ENCODE data around the gene PPM1J. TPM values are rescaled to one million over a fixed set of nuclear protein-coding genes. Genes with fewer than 3 reads are reported as not detected.

PPM1J gene
- total and polyA plus RNA-seq, 2 of the 13 experiments (the other 11 are each of a cell fraction or from before 2014, with no cell fraction given), result 0.07 to 0.22 TPM

DNA sequence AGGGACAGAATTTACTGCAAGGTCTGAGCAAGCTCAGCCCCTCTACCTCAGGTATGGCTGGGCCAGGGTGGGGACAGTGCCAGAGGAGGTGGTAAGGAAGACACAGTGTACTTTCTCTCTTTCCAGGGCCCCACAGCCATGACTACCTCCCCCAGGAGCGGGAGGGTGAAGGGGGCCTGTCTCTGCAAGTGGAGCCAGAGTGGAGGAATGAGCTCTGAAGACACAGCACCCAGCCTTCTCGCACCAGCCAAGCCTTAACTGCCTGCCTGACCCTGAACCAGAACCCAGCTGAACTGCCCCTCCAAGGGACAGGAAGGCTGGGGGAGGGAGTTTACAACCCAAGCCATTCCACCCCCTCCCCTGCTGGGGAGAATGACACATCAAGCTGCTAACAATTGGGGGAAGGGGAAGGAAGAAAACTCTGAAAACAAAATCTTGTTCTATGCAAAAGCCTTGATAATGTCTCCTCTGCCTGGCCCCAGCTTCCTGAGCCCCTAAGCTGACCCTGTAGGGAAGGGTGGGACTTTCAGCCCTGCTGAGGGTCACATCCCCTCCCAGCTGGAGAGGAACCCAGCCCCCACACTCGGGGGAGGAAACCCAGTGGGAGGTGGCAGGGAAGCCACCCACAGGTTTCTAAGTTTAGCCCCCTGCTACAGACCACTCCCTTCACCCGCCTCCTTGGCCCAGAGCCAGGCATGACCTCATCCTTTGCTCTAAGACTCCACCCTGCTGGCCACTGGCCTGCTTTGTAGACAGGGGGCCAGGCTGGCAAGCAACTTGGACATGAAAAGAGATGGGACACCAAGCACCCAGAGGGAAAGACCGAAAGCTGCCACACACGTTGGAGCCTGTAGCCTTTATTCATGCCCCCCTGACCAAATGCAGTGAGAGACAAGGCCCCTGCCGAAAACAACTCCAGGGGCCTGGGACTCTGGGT lies 14.6 kb downstream of the PPM1J start (continued):
- TF ChIP-seq, protein P1, sequence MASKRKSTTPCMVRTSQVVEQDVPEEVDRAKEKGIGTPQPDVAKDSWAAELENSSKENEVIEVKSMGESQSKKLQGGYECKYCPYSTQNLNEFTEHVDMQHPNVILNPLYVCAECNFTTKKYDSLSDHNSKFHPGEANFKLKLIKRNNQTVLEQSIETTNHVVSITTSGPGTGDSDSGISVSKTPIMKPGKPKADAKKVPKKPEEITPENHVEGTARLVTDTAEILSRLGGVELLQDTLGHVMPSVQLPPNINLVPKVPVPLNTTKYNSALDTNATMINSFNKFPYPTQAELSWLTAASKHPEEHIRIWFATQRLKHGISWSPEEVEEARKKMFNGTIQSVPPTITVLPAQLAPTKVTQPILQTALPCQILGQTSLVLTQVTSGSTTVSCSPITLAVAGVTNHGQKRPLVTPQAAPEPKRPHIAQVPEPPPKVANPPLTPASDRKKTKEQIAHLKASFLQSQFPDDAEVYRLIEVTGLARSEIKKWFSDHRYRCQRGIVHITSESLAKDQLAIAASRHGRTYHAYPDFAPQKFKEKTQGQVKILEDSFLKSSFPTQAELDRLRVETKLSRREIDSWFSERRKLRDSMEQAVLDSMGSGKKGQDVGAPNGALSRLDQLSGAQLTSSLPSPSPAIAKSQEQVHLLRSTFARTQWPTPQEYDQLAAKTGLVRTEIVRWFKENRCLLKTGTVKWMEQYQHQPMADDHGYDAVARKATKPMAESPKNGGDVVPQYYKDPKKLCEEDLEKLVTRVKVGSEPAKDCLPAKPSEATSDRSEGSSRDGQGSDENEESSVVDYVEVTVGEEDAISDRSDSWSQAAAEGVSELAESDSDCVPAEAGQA (IDR thresholded peaks at IDR 0.05; ENCODE audit: low read depth), result no peak
- TF ChIP-seq, protein P1 (CRISPR knock-in tag; IDR thresholded peaks at IDR 0.05; ENCODE audit: borderline replicate concordance), result no peak
- no peak for TF ChIP-seq DNMT3B (CRISPR knock-in tag; conservative IDR thresholded peaks at IDR 0.05)
- no peak for TF ChIP-seq NCOA5 (CRISPR knock-in tag; IDR thresholded peaks at IDR 0.05)
- TF ChIP-seq, protein P2, sequence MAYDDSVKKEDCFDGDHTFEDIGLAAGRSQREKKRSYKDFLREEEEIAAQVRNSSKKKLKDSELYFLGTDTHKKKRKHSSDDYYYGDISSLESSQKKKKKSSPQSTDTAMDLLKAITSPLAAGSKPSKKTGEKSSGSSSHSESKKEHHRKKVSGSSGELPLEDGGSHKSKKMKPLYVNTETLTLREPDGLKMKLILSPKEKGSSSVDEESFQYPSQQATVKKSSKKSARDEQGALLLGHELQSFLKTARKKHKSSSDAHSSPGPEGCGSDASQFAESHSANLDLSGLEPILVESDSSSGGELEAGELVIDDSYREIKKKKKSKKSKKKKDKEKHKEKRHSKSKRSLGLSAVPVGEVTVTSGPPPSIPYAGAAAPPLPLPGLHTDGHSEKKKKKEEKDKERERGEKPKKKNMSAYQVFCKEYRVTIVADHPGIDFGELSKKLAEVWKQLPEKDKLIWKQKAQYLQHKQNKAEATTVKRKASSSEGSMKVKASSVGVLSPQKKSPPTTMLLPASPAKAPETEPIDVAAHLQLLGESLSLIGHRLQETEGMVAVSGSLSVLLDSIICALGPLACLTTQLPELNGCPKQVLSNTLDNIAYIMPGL (CRISPR knock-in tag; IDR thresholded peaks at IDR 0.05; ENCODE audit: borderline replicate concordance in 1 of 2, low read depth in 1 of 2), result no peak
- TF ChIP-seq, protein P3, sequence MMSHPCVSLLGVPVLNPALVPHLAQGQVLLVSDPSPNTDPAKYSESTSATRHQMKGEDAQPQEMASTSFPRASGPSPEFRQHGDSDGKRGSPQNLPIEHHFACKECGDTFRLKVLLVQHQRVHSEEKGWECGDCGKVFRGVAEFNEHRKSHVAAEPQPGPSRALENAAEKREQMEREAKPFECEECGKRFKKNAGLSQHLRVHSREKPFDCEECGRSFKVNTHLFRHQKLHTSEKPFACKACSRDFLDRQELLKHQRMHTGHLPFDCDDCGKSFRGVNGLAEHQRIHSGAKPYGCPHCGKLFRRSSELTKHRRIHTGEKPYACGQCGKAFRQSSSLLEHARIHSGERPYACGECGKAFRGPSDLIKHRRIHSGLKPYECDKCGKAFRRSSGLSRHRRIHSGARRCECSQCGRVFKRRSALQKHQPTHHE (CRISPR knock-in tag; IDR thresholded peaks at IDR 0.05; ENCODE audit: borderline replicate concordance), result no peak
- TF ChIP-seq, protein P4, sequence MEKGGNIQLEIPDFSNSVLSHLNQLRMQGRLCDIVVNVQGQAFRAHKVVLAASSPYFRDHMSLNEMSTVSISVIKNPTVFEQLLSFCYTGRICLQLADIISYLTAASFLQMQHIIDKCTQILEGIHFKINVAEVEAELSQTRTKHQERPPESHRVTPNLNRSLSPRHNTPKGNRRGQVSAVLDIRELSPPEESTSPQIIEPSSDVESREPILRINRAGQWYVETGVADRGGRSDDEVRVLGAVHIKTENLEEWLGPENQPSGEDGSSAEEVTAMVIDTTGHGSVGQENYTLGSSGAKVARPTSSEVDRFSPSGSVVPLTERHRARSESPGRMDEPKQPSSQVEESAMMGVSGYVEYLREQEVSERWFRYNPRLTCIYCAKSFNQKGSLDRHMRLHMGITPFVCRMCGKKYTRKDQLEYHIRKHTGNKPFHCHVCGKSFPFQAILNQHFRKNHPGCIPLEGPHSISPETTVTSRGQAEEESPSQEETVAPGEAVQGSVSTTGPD (CRISPR knock-in tag; IDR thresholded peaks at IDR 0.05), result no peak
- TF ChIP-seq, protein P5, sequence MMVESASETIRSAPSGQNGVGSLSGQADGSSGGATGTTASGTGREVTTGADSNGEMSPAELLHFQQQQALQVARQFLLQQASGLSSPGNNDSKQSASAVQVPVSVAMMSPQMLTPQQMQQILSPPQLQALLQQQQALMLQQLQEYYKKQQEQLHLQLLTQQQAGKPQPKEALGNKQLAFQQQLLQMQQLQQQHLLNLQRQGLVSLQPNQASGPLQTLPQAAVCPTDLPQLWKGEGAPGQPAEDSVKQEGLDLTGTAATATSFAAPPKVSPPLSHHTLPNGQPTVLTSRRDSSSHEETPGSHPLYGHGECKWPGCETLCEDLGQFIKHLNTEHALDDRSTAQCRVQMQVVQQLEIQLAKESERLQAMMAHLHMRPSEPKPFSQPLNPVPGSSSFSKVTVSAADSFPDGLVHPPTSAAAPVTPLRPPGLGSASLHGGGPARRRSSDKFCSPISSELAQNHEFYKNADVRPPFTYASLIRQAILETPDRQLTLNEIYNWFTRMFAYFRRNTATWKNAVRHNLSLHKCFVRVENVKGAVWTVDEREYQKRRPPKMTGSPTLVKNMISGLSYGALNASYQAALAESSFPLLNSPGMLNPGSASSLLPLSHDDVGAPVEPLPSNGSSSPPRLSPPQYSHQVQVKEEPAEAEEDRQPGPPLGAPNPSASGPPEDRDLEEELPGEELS (CRISPR knock-in tag; IDR thresholded peaks at IDR 0.05), result no peak; the same call in 1 of the 2 replicates
- peak; percentile 64; the same call in 1 of the 2 replicates for TF ChIP-seq ZNF607 (CRISPR knock-in tag; IDR thresholded peaks at IDR 0.05; ENCODE audit: borderline replicate concordance)
- no peak for TF ChIP-seq AKAP8 (CRISPR knock-in tag; IDR thresholded peaks at IDR 0.05)
- TF ChIP-seq, protein P6, sequence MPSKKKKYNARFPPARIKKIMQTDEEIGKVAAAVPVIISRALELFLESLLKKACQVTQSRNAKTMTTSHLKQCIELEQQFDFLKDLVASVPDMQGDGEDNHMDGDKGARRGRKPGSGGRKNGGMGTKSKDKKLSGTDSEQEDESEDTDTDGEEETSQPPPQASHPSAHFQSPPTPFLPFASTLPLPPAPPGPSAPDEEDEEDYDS (CRISPR knock-in tag; IDR thresholded peaks at IDR 0.05), result peak; percentile 25; the same call in 1 of the 2 replicates
- no peak for TF ChIP-seq ZNF678 (CRISPR knock-in tag; IDR thresholded peaks at IDR 0.05)
- no peak for TF ChIP-seq ZIK1 (CRISPR knock-in tag; IDR thresholded peaks at IDR 0.05; ENCODE audit: borderline replicate concordance, low read depth)
- no peak for TF ChIP-seq MTA3 (CRISPR knock-in tag; IDR thresholded peaks at IDR 0.05)

Measured in HepG2 (cell line).